ENCODE data around the gene TRABD2B. TPM values are rescaled to one million over a fixed set of nuclear protein-coding genes. Genes with fewer than 3 reads are reported as not detected.

TRABD2B gene
- total RNA-seq, 1 experiment from 2014 or later: not detected

GRCh38 chr1:47727051-47727696 lies 270.0 kb downstream of the TRABD2B start:
- DNase-seq (ENCODE audit: low read depth): no peak

DNA sequence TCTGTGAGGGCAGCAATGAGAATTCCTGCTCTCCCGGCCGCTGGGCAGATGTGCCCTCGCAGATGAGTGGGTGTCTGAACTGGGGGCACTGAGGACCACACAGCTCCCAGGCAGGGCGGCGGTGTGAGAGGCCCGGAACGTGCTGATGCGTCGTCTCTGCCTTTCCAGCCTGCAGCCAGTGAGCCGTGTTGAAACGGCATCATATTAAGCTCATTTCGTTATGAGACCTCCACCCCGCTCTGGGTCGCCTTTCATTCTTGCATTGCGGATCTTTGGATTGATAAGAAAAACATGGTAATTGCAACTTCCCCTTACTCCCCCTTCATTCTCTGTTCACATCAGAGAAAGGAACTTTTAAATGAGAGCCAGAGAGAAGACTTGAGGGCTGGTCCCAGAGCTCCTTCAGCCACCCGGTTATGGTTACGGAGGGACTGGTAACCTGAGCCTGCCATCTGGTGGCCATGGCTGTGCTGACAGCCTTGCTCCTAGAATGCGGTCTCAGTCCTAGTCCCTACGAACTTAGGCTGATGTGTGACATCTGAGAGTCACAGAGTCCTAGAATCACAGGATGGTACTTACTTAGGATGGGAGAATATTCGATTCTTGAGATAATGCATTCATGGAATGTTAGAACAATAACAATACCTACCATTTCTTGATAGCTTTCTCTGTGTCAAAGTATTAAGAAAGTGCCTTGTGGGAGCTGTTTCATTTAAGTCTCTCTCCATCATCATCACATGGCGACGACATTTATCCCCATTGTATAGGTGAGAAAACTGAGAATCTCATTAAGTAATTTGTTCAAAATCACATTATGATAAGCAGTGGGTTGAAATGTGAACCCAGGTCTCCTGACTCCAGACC lies 271.0 kb downstream of the TRABD2B start:
- peak; percentile 62 for DNase-seq (ENCODE audit: low read depth)

GRCh38 chr1:47725511-47725991 lies 271.6 kb downstream of the TRABD2B start:
- peak; percentile 12 for DNase-seq (ENCODE audit: low read depth)

DNA sequence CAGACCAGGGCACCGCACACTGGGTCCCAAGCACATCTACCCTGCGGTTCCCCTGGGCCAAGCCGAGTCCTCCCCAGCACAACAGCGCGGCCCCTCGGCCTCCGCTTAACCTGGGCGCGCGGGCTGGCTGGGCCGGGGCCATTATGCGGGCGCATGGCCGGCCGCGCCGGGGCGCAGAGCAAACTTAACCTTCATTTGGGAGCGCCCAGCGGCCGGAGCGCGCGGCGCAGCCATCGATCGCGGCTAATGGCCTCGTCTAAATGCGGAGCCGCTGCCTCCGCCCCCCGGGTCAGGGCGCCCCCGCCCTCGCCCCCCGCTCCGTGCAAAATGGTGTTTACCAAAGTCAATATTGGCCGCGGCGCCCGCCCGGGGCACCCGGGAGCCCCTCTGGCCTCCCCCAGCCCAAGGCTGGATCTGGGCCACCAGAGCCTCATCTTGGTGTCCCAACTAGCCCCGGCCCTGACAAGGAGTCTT lies 272.1 kb downstream of the TRABD2B start:
- no peak for DNase-seq (ENCODE audit: low read depth)

- no peak for DNase-seq (ENCODE audit: low read depth)
Measured at GRCh38 chr1:47724432-47724999, 272.7 kb downstream of the TRABD2B start.

DNA sequence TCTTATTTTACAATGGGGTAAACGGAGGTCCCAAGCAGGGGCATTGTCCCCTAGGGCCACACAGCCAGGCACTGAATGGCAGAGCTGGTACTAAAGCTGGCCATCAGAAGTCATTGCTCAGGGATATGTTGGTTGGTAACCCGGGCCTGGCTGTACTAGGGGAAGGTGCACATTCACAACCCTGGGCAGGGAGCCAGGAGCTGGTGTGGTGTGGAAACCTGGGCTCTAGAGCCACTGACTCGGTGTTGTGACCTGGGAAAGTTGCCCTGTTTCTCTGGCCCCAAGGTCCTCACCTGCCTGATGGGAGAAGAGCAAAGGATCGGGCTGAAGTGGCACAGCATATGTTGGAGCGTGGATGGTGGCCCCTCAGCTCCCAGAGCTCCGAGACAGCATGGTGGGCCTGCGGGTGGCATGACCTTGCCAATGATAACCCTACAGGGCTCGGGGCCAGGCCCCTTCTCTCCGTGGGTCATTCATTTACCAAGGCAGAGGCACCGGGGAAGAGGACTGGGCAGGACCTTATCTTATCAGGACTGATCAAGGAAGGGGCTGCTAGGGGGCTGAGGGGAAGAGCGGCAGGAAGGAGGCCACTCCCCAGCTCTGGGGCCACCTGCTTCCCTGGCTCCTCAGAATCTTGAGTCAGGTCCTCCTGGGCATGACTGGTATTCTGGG lies 274.1 kb downstream of the TRABD2B start:
- no peak for DNase-seq (ENCODE audit: low read depth)

DNA sequence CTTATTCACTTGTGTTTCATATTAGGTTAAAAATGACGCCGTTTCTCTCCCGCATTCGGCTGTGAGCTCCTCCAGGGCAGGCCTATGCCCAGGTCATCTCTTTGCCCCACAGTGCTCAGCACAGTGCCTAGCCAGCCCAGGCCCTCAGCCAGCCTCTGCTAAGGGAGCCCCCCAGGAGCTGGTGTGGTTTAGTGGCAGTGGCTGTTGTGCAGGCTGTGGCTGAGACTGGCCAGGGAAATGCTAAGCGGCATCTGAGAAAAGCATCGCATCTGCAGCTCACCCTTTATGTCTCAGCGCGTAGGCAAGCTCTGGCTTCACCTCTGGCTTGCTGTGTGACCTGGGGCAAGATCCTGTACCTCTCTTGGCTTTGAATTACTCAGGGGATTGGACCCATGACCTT lies 275.1 kb downstream of the TRABD2B start:
- no peak for DNase-seq (ENCODE audit: low read depth)

DNA sequence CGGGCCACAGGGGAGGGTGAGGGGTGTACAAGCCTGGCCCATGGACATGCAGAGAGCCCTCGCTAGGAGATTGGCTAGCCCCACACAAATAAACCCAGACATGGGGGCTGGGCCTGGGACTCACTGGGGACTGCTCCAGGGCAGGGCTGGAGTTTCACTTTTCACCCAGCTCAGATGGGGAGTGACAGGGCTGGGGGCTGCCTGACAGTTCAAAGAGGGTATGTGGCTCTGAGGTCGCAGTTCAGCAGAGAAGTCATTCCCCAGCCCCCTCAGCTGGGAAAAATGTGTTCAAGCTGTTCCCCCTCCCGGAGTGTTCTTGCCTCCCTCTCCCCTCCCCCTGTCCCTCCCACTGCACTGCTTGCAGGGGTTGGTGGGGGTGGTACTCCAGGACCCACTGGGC lies 277.1 kb downstream of the TRABD2B start:
- no peak for DNase-seq (ENCODE audit: low read depth)

DNA sequence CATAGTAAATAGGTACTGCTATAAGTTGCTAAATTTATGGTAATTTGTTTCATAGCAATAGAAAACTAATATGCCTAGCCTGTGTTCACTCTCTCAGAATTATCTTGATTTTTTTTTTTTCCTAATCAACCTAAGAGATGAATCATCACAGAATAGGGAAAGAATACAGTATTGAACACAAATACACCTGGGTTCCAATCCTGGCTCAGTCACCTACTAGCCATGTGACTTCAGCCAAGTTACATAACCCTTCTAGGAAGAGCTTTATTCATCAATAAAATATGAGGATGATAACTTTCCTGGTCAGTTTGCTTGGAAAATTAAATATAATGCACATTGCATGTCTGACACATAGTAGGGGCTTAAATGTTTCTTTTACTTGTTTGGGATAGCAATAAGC lies 279.8 kb downstream of the TRABD2B start:
- DNase-seq (ENCODE audit: low read depth): no peak

DNA sequence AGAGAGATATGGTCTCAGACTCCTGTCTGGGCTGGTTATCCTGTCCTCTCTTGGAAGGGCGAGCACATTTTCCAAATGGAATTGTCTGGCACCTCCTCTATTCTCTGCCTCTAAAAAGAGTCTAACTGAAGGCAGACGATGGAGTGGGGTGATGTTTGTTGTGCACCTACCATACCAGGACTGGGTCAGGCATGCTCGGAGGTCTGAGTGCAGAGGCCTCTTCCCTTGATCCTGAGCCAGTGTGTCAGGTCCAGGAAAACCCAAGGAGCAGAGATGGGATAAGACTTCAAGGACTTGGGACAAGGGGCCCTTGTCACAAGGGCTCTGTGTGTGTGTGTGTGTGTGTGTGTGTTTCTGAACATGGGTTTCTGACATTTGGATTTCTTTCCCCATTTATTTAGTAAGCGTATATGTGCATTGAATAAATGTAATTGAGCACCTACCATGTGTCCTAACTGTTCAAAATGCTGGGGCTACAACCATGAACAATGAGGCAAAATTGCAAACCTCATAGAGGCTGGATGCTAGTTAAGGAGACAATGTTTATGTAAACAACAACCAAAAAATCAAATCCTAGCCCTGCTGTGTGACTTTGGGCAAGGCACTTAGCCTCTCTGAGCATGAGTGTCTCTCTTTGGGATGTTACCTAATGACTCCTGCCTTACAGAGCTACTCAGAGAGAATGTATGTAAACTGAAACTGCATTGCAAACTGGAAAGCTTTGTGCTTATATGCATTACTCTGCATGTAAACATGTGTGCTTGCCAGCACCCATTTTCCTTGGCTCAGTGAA lies 283.0 kb downstream of the TRABD2B start:
- DNase-seq (ENCODE audit: low read depth): no peak

DNA sequence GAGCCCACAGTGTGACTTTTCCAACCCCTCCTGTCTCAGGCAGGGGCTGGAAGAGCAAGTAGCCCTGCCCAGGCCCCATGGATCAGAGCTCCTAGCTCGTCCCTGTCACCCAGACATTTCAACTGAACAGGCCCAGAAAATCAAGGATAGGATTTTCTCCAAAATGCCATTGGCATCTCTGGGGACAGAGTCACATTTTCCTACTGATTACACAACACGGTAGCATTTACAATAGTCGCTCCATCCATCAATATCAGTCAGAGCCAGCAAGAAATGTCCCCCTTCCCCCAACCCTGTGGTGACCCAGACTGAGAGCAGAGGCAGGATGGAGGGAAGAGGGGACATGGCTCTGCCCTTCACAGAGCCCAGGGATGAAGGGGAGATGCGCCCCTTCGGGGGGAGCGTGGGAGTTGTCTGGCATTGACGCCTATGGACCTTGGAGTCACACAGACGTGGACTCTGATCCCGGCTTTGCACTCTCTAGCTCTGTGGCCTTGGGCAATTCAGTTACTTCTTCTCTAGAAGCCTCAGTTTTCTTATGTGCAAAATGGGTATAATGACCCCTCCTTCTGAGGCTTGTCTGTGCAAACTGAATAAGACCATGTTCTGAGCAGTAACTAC lies 283.7 kb downstream of the TRABD2B start:
- no peak for DNase-seq (ENCODE audit: low read depth)

- DNase-seq (ENCODE audit: low read depth): no peak
Measured at GRCh38 chr1:47712596-47713299, 284.4 kb downstream of the TRABD2B start.

GRCh38 chr1:47711848-47712492 lies 285.2 kb downstream of the TRABD2B start:
- no peak for DNase-seq (ENCODE audit: low read depth)

DNA sequence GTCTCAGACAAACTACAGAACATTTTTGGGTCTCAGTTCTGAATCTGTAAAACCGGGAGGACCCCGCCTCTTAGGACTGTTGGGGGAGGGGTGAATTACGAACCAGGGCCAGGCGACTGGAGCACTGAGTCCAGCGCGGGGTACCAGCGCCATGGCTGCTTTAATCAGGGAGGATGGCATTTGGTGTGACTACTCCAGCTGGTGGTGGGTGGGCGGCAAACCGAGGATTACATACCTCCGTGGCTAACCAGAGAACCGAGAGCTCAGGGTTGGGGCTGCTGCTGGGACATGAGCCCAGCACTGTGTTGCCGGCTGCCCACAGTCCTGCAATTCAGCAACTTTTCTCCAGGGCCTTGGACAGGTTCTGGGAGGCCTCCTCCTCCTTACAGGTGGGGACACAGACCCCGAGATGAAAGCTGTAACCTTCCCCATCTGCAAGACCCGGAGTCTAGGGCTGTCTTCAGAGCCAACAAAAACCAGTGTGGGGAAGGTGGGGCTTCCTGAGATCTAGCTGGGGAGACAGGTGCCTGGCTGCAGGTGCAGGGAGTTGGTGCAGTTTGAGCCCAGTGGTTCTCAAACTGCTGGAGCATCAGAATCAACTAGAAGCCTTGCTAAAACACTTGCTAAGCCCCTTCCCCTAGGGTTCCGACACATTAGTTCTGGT lies 285.9 kb downstream of the TRABD2B start:
- DNase-seq (ENCODE audit: low read depth): no peak

Other genes starting within 250 kb of the TRABD2B start
- not detected in 2 replicates for gene SLC5A9, start 225.3 kb upstream of the TRABD2B start, total RNA-seq (2014; rRNA removed; shearing (Covaris generic))

Data from M059J (cell line).